Dedifferentiated amniotic fluid mesenchymal stem cell (primary cell): Measurements from ENCODE around the gene PELI2.
A peak's percentile ranks its signal among the peaks of the same experiment; 100 is the strongest.

ENCODE experiments used
- DNase-seq: peaks from one replicate; pipeline ENCODE4 v3.0.0-alpha.2; 2016; ENCODE audit errors: extremely low spot score

PELI2 gene, protein sequence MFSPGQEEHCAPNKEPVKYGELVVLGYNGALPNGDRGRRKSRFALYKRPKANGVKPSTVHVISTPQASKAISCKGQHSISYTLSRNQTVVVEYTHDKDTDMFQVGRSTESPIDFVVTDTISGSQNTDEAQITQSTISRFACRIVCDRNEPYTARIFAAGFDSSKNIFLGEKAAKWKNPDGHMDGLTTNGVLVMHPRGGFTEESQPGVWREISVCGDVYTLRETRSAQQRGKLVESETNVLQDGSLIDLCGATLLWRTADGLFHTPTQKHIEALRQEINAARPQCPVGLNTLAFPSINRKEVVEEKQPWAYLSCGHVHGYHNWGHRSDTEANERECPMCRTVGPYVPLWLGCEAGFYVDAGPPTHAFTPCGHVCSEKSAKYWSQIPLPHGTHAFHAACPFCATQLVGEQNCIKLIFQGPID

DNA sequence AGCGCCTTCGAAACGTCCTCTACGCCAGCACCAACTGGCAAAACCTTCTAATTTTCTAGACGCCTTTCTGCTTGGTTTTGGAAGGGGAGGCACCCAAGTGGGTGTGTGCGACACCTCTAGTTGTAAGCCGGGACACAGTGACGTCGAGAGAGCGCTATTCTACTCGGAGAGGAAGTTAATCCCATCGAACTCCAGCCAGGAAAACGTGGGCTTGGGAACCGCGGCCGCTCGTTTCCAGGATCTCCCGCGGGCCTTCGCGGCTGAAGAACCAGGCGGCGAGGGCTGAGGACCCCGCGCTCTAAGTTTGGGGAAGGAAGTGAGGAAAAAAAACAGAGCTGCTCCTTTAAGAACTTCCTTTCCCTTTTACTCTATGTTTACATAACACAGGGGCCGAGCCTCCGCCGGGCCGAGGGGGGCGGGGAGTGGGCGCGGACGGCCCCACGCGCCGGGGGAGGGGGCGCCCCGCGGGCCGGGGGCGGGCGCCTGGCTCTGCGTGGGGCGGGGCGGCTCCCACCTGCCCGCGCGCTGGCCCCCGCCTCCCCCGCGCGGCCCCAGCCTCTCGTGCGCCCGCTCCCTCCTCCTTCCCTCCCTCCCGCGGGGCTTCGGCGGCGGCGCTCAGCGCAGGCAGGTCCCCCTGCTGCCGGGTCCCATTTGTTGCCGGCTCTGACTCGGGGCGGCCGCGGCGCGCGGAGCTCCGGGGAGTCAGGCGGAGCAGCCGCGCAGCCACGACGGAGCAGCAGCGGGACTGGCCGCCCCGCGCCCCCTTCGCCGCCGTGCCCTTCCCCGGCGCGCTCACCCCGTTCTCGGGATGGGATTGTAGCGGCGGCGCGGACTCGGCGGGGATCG lies at the start of gene PELI2:
Gene PELI2, plus strand, starts transcription at position 647 of the 846 bp plus-strand sequence. CDS start 250 bp downstream, outside the sequence.
- DNase-seq, result peak; percentile 67

DNA sequence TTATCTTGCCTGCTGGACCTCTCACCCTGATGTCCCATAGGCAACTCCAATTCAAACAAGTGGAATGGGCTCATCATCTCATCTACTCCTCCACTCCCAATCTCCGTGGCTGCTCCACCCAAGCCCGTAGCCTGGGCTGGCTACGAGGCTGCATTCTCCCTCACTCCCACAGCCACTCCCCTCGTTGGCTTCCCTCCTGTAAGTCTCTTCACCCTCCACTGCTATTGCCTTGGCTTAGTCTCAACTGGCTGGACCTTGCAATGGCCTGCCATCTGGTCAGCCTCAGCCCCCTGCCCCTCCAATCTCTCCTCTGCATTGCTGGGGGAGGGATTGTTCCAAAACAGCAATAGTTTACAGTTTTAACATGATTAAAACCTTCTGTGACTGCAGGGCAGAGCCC lies 44.4 kb upstream of the PELI2 start:
- no peak for DNase-seq

DNA sequence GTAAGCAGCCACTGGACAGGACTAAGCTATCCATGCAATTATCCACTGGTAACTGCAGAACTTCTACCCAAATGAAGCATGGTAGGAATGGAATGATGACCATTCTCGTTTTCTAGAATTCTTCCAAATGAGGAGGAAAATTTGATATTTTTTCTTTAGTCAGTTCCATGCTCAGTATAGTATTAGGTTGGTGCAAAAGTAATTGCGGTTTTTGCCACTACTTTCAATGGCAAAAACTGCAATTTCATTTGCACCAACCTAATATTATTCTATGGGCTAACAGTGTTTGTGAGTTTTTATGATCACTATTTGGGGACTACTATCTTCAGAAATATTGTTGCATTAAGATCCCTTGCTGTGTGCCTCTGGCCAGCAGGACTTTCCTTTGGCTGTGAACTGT lies 42.9 kb upstream of the PELI2 start:
- no peak for DNase-seq

DNA sequence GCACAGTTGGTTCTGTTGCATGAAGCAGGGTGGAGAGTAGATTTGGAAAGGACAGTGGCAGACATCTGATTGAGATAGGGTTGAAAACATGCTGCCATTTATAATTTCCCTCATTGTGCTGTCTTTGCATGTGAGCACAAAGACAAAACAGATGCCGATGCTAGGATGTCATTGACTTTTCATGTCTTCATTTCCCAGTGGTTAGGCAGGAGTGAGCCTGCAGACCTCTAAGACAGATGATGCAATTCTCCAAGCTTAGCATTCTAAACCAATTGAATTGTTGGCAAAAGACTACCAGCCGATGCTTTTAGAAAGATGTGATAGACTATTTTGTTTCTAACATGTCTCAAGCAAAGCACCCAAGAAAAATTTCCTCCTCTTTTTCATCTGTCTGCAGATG lies 37.1 kb upstream of the PELI2 start:
- DNase-seq, result peak; percentile 74

DNA sequence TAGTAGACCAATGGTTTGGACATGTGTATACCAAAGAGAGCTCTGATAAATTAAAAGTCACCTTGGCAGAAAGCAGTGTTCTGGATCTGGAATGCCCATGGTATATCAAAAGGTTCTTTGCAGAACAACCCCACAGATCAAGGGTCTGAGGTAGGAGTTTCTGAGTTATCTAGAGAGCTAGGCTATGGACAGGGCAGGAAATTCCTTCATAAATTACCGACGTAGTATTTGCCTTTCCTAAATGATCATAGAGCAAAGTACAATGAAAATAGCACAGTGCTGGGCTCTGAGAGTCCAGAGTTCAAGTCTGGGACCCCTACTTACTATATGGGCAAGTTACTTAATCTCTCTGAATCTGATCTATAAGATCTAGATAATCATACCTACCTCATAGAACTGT lies 35.3 kb upstream of the PELI2 start:
- DNase-seq, result no peak

DNA sequence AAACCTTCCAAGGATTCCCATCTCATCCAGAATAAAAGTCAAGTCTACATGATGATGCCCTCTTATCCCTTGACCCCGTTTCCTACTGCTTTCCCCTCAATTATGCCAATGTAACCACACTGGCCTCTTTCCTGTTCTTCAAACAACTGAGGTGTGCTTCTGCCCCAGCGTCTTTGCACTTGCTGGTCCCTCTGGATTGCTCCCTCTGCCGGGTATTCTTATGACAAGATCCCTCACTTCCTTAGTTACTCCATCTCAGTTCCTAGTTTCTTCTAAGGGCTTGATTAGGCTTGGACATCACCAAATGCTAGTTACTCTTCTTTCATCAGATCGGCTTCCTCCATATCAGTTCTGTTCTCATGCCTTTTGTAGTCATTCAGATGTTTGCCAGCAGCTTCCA lies 32.7 kb upstream of the PELI2 start:
- DNase-seq, result no peak

DNA sequence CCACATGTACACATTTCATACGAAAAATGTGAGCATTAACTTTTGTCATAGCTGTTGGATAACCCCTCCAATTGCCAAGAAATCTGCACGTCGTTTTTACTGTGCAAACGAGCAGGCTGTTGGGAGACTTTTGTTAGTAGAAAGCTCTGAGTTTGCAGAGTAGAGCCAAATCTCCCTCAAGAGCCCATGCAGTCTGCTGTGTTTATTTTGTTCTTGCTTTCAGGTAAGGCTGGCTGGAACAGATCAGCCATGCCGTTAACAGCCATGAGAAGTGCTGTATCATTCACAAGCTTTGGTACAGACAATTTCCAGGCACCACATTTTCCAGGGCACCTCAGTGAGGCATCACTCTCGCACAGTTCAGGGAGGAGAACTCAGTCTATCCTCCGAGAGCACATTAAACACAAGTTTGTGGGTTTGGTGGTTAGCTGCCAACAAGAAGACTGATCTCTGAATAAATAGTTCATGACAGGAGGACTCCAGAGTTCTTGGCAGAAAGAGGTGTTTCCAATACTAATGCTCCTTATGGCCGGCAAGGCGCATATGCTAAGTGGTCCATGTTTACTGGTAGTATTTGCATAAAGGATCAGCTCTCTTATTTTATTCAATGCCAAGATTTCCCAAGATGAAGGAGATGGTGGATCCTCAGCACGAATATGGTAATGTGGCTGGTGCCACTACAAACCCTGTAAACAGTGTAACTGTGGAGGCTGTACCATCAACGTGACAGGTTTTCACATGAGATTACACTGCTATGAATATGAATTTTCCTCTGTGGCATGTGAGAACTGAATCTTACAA lies 30.3 kb upstream of the PELI2 start:
- DNase-seq, result no peak

DNA sequence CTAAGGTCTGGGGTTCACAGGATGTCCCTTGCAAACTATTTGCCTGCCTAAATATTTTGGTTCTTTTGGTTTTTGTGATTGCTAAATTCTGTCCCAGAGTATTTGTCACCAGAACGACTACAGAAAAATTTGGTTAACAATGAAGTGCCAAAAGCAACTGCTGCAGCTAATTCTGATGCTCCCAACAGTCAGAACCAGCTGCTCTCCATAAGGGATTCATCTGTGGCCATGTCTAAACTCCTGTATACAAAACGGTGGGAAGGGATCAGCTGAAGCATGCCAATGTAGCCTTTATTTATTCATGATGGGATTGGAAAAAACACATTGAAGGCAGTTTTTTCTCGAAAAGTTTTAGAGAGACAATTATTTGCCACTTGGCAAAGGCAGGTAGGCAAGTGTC lies 29.3 kb upstream of the PELI2 start:
- no peak for DNase-seq

DNA sequence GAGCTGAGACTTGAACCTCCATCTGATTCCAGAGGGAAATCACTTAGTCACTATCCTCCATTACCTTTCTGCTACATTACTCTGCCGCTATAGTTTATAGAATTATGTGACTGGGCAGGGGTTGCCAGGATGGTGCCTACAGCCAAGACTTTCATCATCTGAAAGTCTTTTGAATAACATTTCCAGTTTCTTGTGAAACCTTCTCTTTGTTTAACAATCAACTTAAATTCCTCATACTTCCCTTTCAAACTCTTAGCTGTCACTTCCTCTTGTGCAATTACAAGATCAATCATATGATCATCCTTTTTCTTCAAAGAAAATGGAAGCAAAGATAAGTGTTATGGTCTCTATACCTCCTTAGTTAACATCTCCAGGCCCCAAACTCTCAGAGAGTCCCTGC lies 25.4 kb upstream of the PELI2 start:
- no peak for DNase-seq

DNA sequence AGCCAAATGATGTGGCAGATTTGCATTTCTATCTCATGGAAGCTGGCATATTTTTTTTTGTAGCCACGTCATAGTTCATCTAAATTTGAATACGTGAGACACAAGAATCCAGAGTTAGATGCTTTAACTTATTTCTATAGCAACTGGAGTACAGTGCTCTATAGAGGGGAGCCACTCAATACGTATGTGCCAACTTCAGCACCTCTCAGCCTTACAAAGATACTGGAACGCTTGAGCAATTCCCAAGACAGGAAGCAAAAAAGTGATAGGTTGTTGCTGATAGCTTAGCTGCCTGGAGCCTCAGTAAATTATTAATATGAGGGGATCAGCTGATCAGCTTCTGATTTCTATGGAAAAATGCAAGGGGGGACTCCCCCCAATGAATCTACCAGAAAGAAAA lies 24.1 kb upstream of the PELI2 start:
- no peak for DNase-seq

DNA sequence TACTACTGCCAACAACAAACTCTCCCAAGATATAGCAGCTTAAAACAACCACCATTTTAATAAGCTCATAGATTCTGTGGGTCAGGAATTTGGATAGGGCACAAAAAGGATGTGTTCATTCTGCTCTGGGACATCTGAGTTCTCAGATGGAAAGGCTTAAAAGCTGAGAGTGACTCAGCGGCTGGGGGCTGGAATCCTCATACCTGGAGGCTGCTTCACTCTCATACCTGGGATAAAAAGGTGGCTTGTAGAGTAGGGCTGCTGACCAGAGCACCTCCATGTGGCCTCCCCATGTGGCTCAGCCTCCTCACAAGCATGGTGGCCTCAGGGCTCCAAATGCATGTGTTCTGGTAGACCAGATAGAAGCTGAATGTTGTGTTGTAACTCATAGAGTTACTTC lies 20.2 kb upstream of the PELI2 start:
- DNase-seq, result no peak

DNA sequence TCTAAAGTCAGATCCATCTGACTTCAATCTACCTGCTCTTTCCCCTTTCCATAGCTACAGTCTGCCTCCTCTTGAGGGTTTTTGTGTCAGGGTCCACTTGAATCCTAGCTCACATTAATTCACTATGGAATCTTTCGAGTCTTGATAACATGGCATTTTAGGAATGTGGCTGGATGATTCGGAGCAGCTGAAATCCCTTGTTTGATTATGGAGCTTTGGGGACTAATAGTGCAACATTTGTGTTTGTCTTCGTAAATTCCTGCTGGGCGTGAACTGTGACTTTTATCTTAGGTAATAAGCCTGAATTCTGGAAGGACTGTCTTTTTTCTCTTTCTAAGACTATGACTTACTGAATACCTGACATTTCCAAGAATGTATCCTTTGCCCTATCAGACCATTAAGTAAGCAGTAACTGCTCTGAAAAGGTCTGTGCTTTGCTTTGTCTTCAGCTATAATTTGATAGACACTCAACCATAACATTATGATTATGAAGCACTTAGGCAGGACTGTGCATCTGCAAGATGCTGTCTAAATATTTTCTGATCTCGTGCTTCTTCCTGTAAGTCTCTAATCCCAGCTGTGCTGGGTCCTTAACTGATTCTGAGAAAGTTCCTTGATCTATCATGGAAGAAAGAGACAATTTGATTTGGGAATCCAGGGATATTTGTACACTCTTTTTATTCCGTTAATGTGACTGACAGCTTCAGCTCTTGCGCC lies 19.0 kb upstream of the PELI2 start:
- no peak for DNase-seq

DNA sequence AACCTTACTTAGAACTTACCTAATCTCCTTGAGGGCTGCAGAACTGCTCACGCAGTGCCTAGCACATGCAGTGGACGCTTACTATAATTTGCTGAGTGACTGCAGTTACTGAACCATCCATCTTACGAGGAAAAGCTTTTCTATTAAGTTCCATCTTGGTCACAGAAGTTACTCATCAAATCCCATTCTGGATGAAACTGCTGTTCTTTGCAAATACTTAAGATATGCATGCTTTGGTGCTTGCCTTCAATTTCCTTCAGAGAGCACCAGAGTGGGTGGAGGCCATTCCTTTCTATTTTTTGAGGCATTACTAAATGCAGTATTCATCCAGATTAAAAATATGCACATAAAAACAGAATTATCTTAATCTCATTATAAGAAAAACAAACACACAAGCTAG lies 17.7 kb upstream of the PELI2 start:
- DNase-seq, result peak; percentile 77

DNA sequence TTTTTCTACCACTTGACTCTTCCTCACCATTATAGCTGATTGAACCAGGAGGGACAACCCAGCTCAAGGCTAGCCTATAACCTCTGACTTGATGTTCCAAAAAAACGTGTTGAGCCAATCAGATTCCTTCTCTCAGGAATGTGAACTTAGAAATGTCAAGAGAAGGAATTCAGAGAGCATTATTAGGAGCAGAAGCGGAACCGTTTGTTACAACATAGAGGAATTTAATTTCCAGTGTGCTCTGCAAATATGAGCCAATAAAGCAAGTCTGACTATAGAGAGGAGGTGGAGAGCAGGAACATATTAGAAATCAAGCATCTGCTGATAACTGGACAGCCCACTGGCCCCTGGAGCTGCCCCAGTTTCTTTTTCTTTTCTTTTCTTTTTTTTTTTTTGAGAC lies 15.3 kb upstream of the PELI2 start:
- DNase-seq, result no peak

DNA sequence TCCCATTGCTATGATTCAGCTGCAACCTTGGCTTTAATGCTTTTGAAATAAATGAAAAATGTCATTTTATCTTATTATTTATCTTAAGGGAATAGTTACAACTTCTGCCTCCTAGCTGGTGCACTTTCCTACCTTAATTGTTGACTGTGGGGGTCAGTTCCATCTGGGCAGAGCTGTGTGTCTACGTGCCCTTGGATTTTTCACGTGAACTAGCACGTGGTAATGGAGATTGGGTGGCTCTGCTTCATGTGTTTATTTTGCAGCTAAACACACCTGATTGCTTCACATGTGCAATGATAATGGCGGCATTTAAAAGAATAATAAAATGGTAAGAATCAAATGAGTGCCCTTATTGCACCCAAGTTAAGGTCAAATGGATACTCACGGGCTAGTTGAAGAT lies 10.6 kb upstream of the PELI2 start:
- DNase-seq, result no peak

DNA sequence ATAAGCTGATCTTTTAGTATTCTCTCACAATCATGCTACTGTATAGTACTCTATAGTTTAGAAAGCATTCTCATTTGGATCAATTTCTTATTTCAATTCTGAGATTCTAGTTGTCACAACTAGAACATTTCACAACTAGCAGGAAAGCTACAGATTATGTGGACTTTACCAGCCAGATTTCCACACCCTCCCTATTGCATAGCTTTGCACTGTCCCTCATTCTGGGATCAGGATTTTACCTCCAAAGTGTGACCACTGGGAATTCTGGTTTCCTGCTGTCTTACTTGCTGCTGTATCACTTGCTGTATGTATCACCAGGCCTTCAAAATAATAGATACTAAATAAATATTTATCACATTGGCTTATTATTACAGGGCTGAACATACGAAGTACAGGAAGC lies 10.2 kb upstream of the PELI2 start:
- no peak for DNase-seq

DNA sequence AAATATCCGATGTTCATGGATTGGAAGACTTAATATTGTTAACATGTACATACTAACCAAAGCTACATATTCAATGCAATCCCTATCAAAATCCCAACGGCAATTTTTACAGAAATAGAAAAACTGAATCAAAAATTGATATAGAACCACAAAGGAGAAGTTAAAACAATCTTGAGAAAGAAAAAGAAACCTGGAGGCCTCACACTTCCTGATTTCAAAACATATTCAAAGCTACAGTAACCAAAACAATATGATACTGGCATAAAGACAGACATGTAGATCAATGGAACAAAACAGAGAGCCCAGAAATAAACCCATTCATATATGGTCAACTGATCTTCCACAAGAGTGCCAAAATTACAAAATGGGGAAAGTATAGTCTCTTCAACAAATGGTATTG lies 5.4 kb upstream of the PELI2 start:
- DNase-seq, result no peak

DNA sequence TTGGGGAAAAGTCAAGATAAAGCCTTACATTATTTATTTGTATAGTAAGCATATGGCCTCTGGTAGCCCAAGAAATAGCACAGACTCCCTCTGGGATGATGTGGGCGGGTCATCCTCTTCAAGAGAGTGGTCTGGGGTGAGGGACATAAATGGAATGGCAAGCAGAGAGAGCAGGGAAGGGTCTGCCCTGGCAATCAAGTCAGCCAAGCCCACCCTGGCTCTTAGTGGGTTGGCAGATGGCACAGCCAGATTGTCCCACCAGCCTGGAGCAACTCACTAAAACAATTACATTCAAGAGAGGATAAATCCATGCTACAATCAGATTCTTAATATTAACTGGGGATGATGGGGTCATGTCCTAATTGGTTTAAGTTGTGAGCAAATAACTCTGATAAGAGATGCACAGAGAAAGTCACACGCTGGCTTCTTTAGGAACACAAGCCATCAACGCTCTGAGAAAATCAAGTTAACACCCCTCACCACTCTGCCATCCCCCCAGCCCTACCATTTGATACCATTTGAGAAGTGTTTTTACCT lies 2.8 kb upstream of the PELI2 start:
- no peak for DNase-seq

DNA sequence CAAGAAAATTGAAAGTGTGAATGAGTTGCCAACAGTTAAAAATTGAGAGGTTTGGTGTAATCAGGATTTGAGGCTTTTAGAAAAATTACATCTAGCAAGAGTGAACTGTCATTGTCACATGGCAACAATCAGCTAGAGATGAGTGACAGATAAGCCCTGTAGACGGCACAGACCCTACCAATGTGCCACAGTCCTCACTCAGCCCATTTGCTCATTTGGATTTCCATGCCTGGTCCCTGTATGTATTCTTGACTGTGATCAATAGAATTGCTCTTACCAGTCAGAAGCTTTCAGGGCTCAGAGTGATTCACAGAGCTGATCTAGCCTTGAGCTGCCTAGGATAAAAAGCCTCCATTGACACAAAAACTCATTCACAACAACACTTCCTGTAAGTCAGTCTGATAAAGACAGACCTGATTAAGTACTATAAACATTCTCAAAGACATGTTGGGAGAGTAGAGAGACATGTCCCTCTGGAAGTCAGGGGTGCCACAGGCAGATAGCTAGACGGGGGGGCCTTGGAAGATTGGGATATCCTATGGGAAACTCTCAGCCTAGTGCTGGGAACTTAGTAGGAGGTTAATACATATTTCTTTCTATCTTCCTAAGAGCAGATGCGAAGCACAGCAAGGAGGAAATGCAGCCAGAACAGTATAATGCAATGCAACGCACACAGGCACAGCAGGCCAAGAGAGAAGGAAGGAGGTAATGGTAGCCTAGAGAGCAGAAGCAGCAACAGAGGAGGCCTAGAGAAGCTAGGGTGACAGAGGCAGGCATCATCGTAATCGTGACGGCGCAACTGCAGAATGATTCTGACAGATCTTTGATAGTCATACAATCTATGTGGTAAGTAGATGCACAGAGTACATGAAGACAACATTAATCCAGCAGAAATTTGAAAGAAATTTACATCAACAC lies 2.0 kb upstream of the PELI2 start:
- DNase-seq, result no peak

DNA sequence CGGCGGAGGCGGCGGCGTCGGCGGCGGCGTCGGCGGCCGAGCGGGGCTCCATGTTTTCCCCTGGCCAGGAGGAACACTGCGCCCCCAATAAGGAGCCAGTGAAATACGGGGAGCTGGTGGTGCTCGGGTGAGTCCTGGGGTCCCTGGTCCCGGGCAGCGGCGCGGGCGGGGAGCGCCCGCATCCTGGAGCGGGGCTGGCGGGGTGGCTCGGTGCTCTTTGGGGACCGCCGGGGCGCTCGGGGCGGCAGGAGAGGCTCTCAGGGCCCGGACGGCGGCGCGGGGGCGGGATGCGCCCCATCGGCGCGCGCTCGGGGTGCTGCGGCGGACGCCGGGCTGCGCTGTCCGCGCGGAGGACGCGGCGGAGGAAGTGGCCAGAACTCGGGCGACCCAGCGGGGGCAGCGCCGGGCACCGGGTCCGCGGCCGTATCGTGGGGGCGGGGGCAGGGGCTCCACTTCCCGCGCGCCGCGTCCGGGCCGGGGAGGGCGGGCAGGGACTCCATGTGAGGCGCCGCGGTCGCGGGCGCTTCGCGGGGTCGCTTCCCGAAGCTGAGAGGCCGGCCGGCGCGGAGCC lies 485 bp downstream of the PELI2 start:
- DNase-seq, result no peak
